ENCODE measurements around the gene OR10G2. TPM values are rescaled to one million over a fixed set of nuclear protein-coding genes. Genes with fewer than 3 reads are reported as not detected.

OR10G2 gene, protein sequence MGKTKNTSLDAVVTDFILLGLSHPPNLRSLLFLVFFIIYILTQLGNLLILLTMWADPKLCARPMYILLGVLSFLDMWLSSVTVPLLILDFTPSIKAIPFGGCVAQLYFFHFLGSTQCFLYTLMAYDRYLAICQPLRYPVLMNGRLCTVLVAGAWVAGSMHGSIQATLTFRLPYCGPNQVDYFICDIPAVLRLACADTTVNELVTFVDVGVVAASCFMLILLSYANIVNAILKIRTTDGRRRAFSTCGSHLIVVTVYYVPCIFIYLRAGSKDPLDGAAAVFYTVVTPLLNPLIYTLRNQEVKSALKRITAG
- not detected for total RNA-seq
- polyA plus RNA-seq = under 1 TPM in 2 of 3 donors, not detected in 1; 0.24 to 0.35 TPM
- 0 to 0.09 (median 0) reads per million in 6 experiments for total RNA-seq

GRCh38 chr14:21634840-21635239, at the start of gene OR10G2:
OR10G2 (minus strand) TSS chr14:21634940; CDS start chr14:21634842, 98 bp downstream.
- H3K27ac Mint-ChIP-seq = no peak within 1 kb of the TSS
- H3K36me3 Mint-ChIP-seq = peaks cover 0 to 2% (median 0%) of the 10 kb centered on the region in 3 donors
- peaks cover 10 to 31% (median 15%) of the 10 kb centered on the region in 5 donors for H3K27me3 Mint-ChIP-seq
- H3K4me1 Mint-ChIP-seq = peaks cover 0 to 2% (median 0%) of the 10 kb centered on the region in 4 donors
- ATAC-seq = no peak
- peaks cover 0 to 4% (median 0%) of the 10 kb centered on the region in 9 donors for H3K9me3 Mint-ChIP-seq
- POLR2A ChIA-PET = no interaction called here
- H3K4me3 Mint-ChIP-seq = no peak within 1 kb of the TSS
- DNase-seq = no peak

- Mint-ChIP-seq H3K27ac (no peak overlapping the region), H3K27me3 (peaks cover 11 to 29% (median 18%) of the 10 kb centered on the region in 5 donors)
Observed at GRCh38 chr14:21680072-21680471, 45.3 kb upstream of the OR10G2 start.

DNA sequence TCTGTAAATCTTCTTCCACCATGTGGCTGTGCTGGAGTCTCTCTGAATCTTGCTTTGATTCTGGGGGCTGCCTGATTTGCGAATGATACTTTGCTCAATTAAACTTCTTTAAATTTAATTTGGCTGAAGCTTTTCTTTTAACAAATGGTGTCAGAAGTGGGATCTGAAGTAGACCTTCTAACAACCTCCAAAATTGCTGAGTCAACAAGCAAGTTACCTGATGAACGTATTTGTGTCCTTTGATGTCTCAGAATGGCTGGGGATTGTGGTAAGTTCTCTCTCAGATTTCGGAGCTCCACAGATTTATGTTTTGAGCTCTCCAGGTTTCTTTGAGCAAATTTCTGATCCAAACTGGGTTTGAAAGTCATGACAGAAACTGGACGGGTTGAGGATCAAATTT, 40.8 kb upstream of the OR10G2 start:
- no peaks in the 10 kb centered on the region for H3K4me1 Mint-ChIP-seq
- POLR2A ChIA-PET = no interaction called here
- H3K27me3 Mint-ChIP-seq = peaks cover 3 to 18% (median 8%) of the 10 kb centered on the region in 5 donors
- H3K36me3 Mint-ChIP-seq = peaks cover 0 to 10% (median 4%) of the 10 kb centered on the region in 3 donors
- ATAC-seq (no peak), DNase-seq (no peak)
- no peak overlapping the region for H3K27ac Mint-ChIP-seq
- H3K4me3 Mint-ChIP-seq = no peak overlapping the region
- peaks cover 0 to 28% (median 9%) of the 10 kb centered on the region in 9 donors for H3K9me3 Mint-ChIP-seq

More at GRCh38 chr14:21680072-21680471, 45.3 kb upstream of the OR10G2 start:
- POLR2A ChIA-PET = no interaction called here
- no peak overlapping the region for H3K4me3 Mint-ChIP-seq
- H3K4me1 Mint-ChIP-seq = no peaks in the 10 kb centered on the region
- no peak for ATAC-seq
- H3K9me3 Mint-ChIP-seq = peaks cover 0 to 21% (median 8%) of the 10 kb centered on the region in 9 donors
- H3K36me3 Mint-ChIP-seq = peaks cover 0 to 6% (median 4%) of the 10 kb centered on the region in 3 donors
- no peak for DNase-seq

DNA sequence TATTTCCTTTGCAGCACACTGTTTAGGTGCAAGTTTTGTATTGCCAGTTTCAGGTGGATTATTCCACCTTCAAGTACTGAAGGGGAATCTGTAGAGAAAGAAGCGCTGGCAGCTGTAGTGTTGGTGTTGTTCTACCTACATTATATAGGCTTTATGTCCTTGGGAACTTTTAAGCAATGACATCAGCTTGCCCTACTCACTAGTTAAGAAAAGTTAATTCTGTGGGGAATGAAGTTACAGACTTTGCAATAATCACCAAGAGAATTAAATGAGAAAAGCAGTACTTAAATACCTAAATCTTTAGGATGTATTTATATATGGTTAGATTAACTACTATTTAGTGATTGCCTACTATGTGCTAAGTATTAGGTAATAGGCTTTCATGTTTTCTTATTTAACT, 39.0 kb upstream of the OR10G2 start, which contains the start of gene OR4E1:
OR4E1 (minus strand) TSS at position 101 of the 400 bp plus-strand sequence. CDS start 2,883 bp downstream, outside the sequence.
- ATAC-seq = no peak
- no peak for DNase-seq
- Mint-ChIP-seq H3K9me3 (peaks cover 0 to 28% (median 9%) of the 10 kb centered on the region in 9 donors), H3K4me3 (no peak within 1 kb of the TSS), H3K27ac (no peak within 1 kb of the TSS), H3K36me3 (peaks cover 0 to 10% (median 4%) of the 10 kb centered on the region in 3 donors), H3K27me3 (peaks cover 10 to 31% (median 16%) of the 10 kb centered on the region in 5 donors), H3K4me1 (no peaks in the 10 kb centered on the region)
- POLR2A ChIA-PET = no interaction called here

DNA sequence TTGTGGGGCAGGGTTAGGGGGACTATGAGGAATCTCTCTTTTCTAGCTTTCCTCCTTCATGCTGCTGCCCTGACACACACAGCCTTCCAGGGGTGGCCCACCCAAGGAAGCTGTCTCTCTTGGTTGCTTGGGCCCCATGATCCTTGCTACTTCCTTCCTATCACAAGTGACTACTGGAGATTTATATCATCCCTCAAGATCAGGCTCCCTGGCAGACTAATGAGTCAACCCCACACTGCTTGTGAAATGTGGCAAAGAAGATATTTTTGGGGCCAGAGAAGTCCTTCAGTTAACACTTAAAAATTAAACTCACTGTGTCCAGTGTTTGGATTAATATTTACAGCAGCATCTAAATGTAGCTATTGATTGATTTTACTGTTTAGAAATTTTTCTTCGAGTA, 37.4 kb upstream of the OR10G2 start:
- peaks cover 0 to 22% (median 9%) of the 10 kb centered on the region in 9 donors for H3K9me3 Mint-ChIP-seq
- H3K36me3 Mint-ChIP-seq = peaks cover 0 to 10% (median 0%) of the 10 kb centered on the region in 3 donors
- POLR2A ChIA-PET = interaction anchor here (0.6 kb wide), 1 partner anchor 24 kb away, joined by 4 read pairs; no protein-coding TSS in a partner anchor
- no peak for ATAC-seq
- no peaks in the 10 kb centered on the region for H3K4me1 Mint-ChIP-seq
- peaks cover 9 to 23% (median 14%) of the 10 kb centered on the region in 5 donors for H3K27me3 Mint-ChIP-seq
- no peak for DNase-seq
- no peak overlapping the region for H3K4me3 Mint-ChIP-seq
- no peak overlapping the region for H3K27ac Mint-ChIP-seq

DNA sequence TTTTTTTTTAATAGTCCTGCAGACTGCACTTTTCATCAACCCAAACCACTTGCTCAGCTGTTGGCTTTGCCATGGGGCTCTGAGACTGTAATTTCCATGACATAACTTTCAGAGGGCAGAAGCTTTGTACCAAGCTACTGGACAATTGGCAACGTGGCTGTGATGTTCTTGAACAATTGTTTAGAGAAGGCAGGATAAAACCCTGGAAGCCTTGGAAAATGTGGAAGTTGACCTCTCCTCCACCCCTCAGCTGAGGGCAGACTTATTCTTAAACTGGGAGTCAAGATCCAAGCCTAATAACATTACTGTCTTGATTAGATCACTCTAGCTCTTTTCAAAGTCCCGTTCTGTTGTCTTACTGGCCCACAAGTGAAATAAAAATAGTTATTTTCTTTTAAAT, 36.6 kb upstream of the OR10G2 start:
- ATAC-seq = no peak
- H3K27me3 Mint-ChIP-seq = peaks cover 10 to 23% (median 15%) of the 10 kb centered on the region in 5 donors
- POLR2A ChIA-PET = no interaction called here
- H3K4me3 Mint-ChIP-seq = no peak overlapping the region
- H3K9me3 Mint-ChIP-seq = peaks cover 0 to 20% (median 9%) of the 10 kb centered on the region in 9 donors
- DNase-seq = no peak
- no peaks in the 10 kb centered on the region for H3K4me1 Mint-ChIP-seq
- H3K27ac Mint-ChIP-seq = no peak overlapping the region
- peaks cover 0 to 10% (median 0%) of the 10 kb centered on the region in 3 donors for H3K36me3 Mint-ChIP-seq

- ATAC-seq (no peak), DNase-seq (no peak)
- Mint-ChIP-seq H3K4me1 (no peaks in the 10 kb centered on the region), H3K9me3 (peaks cover 0 to 5% (median 2%) of the 10 kb centered on the region in 9 donors), H3K27me3 (peaks cover 16 to 40% (median 23%) of the 10 kb centered on the region in 5 donors), H3K36me3 (peaks cover under 1 to 3% (median 2%) of the 10 kb centered on the region in 3 donors), H3K27ac (no peak overlapping the region), H3K4me3 (no peak overlapping the region)
- POLR2A ChIA-PET = no interaction called here
Observed at GRCh38 chr14:21669284-21669683, 34.5 kb upstream of the OR10G2 start.

DNA sequence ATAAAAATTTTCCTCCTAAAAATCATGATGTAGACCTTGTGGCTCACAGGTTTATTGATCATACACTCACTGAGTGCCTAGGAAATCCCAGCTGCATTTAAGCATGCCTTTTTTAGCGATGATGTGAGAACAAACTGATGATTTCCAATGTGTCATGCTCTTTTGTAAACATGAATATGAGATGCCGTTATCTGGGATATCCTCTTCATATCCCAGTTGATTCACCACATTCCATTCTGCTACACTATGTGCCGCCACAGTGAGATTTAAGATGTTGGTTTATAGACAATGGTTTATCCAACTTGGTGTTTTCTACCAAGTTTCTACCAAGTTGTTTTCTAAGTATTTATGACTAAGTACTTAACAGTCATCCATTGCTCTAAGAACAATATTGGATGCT, 33.6 kb upstream of the OR10G2 start:
- H3K4me1 Mint-ChIP-seq = no peaks in the 10 kb centered on the region
- H3K27ac Mint-ChIP-seq = no peak overlapping the region
- H3K27me3 Mint-ChIP-seq = peaks cover 18 to 45% (median 27%) of the 10 kb centered on the region in 5 donors
- DNase-seq (no peak), ATAC-seq (no peak)
- no peak overlapping the region for H3K4me3 Mint-ChIP-seq
- peaks cover 3 to 6% (median 4%) of the 10 kb centered on the region in 3 donors for H3K36me3 Mint-ChIP-seq
- POLR2A ChIA-PET = no interaction called here
- H3K9me3 Mint-ChIP-seq = peaks cover 0 to 9% (median 4%) of the 10 kb centered on the region in 9 donors

DNA sequence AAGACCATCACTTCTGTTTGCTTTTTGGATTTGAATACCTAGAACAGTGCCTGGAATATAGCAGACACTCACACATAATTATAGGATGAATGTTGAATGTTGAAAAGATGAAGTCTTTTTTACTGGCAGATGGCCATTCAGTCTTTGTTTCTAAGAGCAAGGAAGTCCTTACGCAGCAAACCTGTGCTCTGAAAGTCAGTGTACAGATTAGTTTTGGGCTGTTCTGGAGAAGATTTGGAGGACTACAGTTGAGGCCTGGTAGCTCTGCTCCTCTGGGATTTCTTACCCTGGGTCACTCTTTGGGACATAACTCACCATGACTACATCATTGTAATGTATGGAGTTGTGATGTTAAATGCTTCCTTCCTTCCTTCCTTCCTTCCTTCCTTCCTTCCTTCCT, 22.2 kb upstream of the OR10G2 start:
- H3K9me3 Mint-ChIP-seq = peaks cover 0 to 2% (median 0%) of the 10 kb centered on the region in 9 donors
- H3K27me3 Mint-ChIP-seq = peaks cover 6 to 29% (median 17%) of the 10 kb centered on the region in 5 donors
- POLR2A ChIA-PET = no interaction called here
- H3K36me3 Mint-ChIP-seq = no peaks in the 10 kb centered on the region
- H3K4me3 Mint-ChIP-seq = no peak overlapping the region
- H3K27ac Mint-ChIP-seq = no peak overlapping the region
- DNase-seq (no peak), ATAC-seq (no peak)
- no peaks in the 10 kb centered on the region for H3K4me1 Mint-ChIP-seq

DNA sequence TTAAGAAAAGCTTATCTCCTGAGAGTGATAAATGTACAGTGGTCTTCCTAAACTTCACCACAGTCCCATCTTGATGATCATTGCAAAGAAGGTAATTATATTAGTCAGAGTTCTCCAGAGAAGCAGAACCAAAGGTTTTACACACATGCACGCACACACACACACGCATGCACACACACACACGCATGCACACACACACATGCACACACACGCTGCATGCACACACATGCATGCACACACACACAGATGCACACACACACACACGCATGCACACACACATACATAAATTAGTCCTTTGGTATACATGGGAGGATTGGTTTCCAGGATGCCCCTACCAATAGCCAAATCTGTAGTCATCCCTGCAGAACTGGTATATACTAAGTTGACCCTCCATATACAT, 19.5 kb upstream of the OR10G2 start:
- DNase-seq = no peak
- POLR2A ChIA-PET = no interaction called here
- peaks cover 9 to 24% (median 17%) of the 10 kb centered on the region in 5 donors for H3K27me3 Mint-ChIP-seq
- no peak overlapping the region for H3K27ac Mint-ChIP-seq
- ATAC-seq = no peak
- no peaks in the 10 kb centered on the region for H3K4me1 Mint-ChIP-seq
- H3K9me3 Mint-ChIP-seq = peaks cover 0 to 2% (median 0%) of the 10 kb centered on the region in 9 donors
- H3K4me3 Mint-ChIP-seq = no peak overlapping the region
- H3K36me3 Mint-ChIP-seq = no peaks in the 10 kb centered on the region

- Mint-ChIP-seq H3K4me1 (no peaks in the 10 kb centered on the region), H3K27ac (no peak within 1 kb of the TSS), H3K9me3 (peaks cover 0 to 2% (median 0%) of the 10 kb centered on the region in 9 donors), H3K4me3 (no peak within 1 kb of the TSS), H3K36me3 (no peaks in the 10 kb centered on the region), H3K27me3 (peaks cover 9 to 26% (median 16%) of the 10 kb centered on the region in 5 donors)
- DNase-seq (no peak), ATAC-seq (no peak)
- POLR2A ChIA-PET = no interaction called here
Observed at GRCh38 chr14:21653331-21653885, 18.7 kb upstream of the OR10G2 start, which contains the start of gene OR4E2. OR4E2 (plus strand) TSS chr14:21653835; CDS start chr14:21665083, 11,248 bp downstream.

DNA sequence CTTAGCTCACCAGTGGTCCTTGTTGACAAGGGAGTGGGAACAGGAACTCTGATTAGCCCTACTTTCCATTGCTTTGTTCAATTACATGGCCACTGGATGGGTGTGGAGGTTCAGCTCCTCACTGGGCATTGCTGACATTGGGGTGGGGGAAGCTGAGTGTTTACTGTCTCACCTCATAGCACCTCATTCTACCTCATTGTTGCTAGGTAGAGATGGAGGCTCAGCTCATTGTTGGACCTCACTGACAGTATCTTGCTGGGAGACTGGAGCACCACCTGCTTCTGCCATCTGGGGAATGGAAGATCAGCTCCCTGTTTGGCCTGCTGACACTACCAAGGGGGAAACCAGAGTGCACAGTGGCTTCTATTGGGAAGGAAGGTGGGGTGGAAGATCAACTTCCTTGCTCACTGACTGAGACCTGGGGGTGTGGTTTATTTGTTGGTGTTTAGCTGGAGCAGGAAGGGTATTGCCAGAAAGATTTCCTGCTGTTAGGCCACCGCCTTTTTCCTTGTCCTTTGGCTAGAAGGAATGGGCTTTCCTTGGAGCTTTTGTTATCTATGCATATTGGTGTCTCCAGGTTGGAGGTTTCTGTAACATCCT, 17.6 kb upstream of the OR10G2 start:
- Mint-ChIP-seq H3K27me3 (peaks cover 9 to 25% (median 15%) of the 10 kb centered on the region in 5 donors), H3K27ac (no peak overlapping the region), H3K36me3 (no peaks in the 10 kb centered on the region), H3K4me1 (no peaks in the 10 kb centered on the region), H3K4me3 (peak overlapping the region in 1 of 10 donors; percentile 6), H3K9me3 (peaks cover 0 to 3% (median 0%) of the 10 kb centered on the region in 9 donors)
- no peak for ATAC-seq
- POLR2A ChIA-PET = interaction anchor here (0.5 kb wide), 1 partner anchor 11 kb away, joined by 3 read pairs; no protein-coding TSS in a partner anchor
- DNase-seq = no peak

Measured in naive thymus-derived CD8-positive, alpha-beta T cell (primary cell).